GM18907 (cell line): ENCODE measurements around the gene PFKFB3.
"Not testable (repeated sequence)": the region's sequence is repeated elsewhere in the genome, so short reads cannot be mapped to it uniquely, and the experiment has no call there.

Experiments used
- ATAC-seq: cut with Tn5 transposase; IDR thresholded peaks from one replicate; pipeline ENCODE4 v1.9.1; 2021; ENCODE audit warnings: mild to moderate bottlenecking, moderate library complexity; ENCODE audit not compliant: unreplicated experiment

PFKFB3 gene

DNA sequence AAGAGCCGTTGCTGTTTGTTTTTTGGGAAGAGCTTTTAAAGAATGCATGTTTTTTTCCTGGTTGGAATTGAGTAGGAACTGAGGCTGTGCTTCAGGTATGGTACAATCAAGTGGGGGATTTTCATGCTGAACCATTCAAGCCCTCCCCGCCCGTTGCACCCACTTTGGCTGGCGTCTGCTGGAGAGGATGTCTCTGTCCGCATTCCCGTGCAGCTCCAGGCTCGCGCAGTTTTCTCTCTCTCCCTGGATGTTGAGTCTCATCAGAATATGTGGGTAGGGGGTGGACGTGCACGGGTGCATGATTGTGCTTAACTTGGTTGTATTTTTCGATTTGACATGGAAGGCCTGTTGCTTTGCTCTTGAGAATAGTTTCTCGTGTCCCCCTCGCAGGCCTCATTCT, 31.6 kb downstream of the PFKFB3 start:
- ATAC-seq: no peak

- ATAC-seq: no peak
These were observed 33.8 kb downstream of the PFKFB3 start for GRCh38 chr10:6236349-6237198.

- no peak for ATAC-seq
These were observed 34.4 kb downstream of the PFKFB3 start for GRCh38 chr10:6237199-6237530.

DNA sequence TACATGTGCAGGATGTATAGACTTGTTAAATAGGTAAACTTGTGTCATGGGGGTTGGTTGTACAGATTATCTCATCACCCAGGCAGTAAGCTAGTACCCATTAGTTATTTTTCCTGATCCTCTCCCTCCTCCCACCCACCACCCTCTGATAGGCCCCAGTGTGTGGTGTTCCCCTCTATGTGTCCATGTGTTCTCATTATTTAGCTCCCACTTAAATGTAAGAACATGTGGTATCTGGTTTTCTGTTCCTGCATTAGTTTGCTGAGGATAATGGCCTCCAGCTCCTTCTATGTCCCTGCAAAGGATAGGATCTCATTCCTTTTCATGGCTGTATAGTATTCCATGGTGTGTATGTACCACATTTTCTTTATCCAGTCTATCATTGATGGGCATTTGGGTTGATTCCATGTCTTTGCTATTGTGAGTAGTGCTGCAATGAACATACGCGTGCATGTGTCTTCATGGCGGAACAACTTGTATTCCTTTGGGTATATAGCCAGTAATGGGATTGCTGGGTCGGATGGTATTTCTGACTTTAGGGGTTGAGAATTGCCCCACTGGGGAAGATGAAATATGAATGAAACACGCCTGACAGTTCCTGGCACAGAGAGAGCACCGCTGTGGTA, 36.0 kb downstream of the PFKFB3 start:
- ATAC-seq: not testable (repeated sequence)

- ATAC-seq: no peak
These were observed 36.7 kb downstream of the PFKFB3 start for GRCh38 chr10:6239213-6239991.

DNA sequence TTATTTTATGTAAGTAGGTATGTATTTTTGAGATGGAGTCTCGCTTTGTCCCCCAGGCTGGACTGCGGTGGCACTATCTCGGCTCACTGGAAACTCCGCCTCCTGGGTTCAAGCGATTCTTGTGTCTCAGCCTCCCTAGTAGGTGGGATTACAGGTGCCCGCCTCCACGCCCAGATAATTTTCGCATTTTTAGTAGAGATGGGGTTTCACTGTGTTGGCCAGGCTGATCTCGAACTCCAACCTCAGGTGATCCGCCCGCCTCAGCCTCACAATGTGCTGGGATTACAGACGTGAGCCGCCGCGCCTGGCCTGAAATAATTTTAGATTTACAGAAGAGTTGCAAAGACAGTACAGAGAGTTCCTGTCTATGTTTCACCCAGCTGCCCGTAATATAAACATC, 37.5 kb downstream of the PFKFB3 start:
- ATAC-seq: no peak

GRCh38 chr10:6242089-6242488, 39.4 kb downstream of the PFKFB3 start:
- no peak for ATAC-seq

DNA sequence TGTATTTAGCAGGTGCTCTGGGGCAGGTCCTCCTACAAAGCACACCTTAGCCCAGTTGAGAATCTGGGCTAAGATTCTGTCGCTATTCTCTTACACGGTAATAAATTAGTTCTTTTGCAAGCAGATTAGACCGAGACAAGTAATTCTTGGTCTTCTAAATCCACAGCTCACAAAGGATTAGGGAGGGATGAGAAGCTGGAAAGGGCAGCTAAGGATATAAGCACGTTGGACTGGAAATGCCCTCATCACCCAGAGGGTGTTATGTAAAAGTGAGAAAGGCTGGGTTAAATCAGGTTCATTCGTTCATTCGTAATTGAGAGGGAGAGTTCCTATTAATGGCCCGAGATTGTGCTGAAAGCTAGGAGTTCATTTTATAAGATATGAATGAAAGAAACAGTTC, 41.8 kb downstream of the PFKFB3 start:
- no peak for ATAC-seq

GRCh38 chr10:6247041-6247712, 44.4 kb downstream of the PFKFB3 start:
- ATAC-seq: no peak

DNA sequence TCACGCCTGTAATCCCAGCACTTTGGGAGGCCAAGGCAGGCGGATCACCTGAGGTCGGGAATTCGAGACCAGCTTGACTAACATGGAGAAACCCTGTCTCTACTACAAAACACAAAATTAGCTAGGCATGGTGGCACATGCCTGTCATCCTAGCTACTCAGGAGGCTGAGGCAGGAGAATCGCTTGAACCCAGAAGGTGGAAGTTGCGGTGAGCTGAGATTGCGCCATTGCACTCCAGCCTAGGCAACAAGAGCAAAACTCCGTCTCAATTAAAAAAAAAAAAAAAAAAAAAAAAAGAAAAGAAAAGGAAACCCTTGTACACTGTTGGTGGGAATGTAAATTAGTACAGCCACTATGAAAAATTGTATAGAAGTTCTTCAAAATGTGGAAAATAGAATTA, 46.2 kb downstream of the PFKFB3 start:
- not testable (repeated sequence) for ATAC-seq

DNA sequence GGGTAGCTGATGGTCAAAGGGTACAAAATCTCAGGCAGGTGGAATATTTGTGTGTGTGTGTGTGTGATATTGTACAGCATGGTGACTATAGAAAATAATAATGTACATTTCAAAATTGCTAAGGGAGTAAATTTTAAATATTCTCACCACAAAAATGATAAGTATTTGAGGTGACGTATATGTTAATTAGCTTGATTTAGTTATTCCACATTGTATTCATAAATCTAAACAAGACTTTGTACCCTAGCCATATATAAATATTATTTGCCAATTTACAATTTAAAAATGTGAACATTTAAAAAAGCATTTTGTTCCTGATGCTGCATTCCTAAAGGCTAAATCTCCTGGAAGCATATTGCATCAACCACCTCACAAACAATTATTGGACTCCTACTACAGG, 47.0 kb downstream of the PFKFB3 start:
- no peak for ATAC-seq

- no peak for ATAC-seq
These were observed 48.0 kb downstream of the PFKFB3 start for GRCh38 chr10:6250745-6251144.

- ATAC-seq: no peak
These were observed 51.5 kb downstream of the PFKFB3 start for GRCh38 chr10:6254201-6254600.

DNA sequence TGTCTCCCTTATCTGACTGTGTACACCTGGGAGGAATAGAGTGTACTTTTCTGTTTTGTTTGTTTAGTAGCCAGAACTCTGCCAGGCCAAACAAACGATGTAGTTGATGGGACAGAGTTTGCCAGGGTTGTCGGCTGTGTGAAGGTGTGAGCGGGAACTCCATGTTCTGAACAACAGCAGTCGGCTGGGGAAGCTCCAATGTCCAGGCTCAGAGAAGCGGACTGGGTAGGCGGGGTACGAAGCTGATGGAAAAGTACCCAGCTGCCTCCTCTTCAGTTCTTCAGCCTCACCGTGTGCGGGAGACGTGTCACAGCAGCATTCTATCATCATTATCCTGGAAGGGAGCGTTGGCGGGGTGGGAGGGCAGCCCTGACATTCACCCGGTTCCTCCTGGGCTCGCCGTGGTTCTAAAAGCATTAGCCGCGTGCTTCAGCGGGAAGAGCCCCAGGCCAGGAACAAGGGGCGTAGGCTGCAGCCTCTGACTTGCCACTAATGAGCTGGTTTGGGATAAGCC, 52.9 kb downstream of the PFKFB3 start:
- no peak for ATAC-seq

DNA sequence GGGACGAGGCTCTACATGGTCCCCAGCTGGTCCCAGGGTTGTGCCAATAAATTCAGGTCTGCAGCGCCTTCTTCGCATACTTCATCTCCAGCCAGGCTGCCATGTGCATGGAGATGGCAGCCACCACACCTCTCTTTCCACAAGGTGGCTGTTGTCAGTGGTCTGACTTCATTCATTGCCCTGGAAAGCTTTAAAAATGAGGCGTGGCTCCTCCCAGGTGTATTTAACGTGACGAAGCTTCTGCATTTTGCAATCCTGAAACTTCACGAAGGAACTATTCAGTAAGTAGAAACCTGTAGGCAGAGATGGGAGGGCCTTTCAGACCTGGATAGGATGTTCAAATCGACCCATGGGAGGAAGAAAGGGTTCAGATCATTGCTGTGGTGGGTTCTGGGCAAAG, 53.7 kb downstream of the PFKFB3 start:
- ATAC-seq: no peak

DNA sequence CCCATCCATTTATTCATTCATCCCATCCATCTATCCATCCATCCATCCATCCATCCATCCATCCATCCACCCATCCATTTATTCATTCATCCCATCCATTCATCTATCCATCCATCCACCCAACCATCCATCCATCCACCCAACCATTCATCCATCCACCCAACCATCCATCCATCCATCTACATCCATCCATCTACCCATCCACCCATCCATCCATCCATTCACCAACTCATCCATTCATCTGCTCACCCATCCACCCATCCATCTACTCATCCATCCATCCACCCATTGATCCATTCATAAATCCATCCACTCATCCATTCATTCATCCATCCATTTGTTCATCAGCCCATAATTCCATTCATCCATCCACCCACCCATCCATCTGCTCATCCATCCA, 56.4 kb downstream of the PFKFB3 start:
- no peak for ATAC-seq

DNA sequence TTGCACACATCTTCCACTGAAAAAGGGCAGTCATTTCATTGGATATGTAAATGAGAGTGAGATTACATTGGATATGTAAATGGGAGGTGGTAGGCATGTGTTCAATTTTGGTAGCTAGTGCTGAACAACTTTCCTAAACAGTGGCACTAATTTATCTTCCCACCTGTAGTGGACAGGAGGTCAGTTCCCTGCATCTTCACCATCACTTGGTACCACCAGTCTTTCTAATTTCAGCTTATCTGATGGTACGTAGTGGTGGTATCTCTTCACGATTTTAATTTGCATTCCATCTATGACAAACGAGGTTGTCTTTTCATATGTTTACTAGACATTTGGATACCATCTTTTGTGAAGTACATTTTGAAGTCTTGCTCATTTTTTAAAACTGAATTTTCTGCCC, 58.1 kb downstream of the PFKFB3 start:
- no peak for ATAC-seq

DNA sequence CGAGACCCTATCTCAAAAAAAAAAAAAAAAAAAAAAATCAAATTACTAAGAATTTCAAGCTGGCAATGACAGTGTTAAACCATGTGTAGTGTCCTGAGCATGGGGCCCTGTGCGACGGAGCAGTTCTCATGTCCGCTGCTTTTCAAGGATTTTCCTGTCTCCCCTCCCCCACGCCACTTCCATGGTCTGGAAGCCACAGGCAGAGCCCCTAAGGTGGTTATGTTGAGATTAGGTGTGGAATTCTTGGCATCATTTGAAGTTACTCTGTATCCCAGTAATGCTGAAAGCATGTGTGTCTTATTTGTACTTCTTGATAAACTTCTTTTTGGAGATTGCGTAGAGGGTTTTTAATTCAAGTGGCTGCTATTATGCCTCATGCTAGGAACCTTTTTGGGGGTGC, 65.2 kb downstream of the PFKFB3 start:
- ATAC-seq: no peak

- no peak for ATAC-seq
These were observed 66.7 kb downstream of the PFKFB3 start for GRCh38 chr10:6269432-6269831.

DNA sequence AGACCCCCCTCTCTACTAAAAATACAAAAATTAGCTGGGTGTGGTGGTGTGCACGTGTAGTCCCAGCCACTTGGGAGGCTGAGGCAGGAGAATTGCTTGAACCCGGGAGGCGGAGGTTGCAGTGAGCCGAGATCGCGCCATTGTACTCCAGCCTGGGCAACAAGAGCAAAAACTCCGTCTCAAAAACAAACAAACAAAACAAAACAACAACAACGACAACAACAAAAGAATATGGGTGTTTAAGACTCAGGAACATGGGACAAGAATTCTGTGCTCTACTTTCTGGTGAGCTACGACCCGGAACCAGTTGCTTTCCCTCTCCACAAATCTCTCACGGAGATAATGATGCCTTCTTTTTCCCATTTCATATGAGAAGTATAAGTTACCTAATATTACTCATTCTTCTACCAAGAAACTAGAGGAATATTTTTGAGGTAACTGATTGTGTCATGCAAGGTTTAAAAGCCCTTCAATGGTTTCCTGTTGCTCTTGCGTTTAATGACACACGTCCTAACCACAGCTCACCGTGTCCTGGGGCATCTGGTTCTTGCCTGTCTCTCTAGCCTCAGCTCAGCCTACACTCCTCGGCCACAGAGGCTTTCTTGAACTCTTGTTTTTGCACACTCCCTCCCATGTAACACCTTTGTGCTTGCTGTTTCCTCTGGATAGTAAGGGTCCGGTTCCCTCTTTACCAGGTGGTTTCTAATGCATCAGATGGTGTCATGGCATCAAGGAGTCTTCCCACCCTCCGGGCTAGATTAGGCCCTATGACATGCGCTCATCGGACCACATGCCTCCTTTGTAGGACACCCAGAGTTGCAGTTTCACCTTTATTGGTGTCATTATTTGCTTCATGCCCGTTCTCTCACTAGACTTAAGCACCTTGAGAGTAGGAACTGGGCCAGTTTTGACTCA, 67.5 kb downstream of the PFKFB3 start:
- ATAC-seq: peak; percentile 72
